Subcutaneous abdominal adipose tissue (tissue), 5 donors: ENCODE measurements around the gene ZNF668.

Source experiments
- H3K27ac ChIP-seq: one replicate; pipeline ENCODE4 v1.7.0; 2013; ENCODE audit warnings: low read depth, mild to moderate bottlenecking, inconsistent platforms, low read length, moderate library complexity
- H3K27me3 ChIP-seq, 5 donors: one replicate each; pipeline ENCODE4 v1.7.0; 2013; ENCODE audit warnings: low read length in 5 of 5, inconsistent platforms in 1 of 5; ENCODE audit not compliant: control insufficient read depth in 5 of 5, insufficient read depth in 4 of 5
- H3K36me3 ChIP-seq, 5 donors: one replicate each; pipeline ENCODE4 v1.7.0; 2013; ENCODE audit warnings: low read length in 5 of 5; ENCODE audit not compliant: control insufficient read depth in 5 of 5, insufficient read depth in 5 of 5
- H3K4me1 ChIP-seq, 5 donors: one replicate each; pipeline ENCODE4 v1.7.0; 2013; ENCODE audit warnings: low read length in 5 of 5, mild to moderate bottlenecking in 3 of 5, moderate library complexity in 1 of 5; ENCODE audit not compliant: control insufficient read depth in 5 of 5, insufficient read depth in 5 of 5
- H3K4me3 ChIP-seq, 5 donors: one replicate each; pipeline ENCODE4 v1.7.0; 2013; ENCODE audit warnings: low read length in 5 of 5, low read depth in 1 of 5
- H3K9ac ChIP-seq, 5 donors: one replicate each; pipeline ENCODE4 v1.7.0; 2013; ENCODE audit warnings: low read length in 5 of 5, mild to moderate bottlenecking in 4 of 5, moderate library complexity in 3 of 5
- H3K9me3 ChIP-seq, 5 donors: one replicate each; pipeline ENCODE4 v1.7.0; 2013; ENCODE audit warnings: low read length in 5 of 5; ENCODE audit not compliant: control insufficient read depth in 5 of 5
- donor health status: healthy.
- donor health status: healthy.
- donor health status: healthy.
- donor health status: healthy.
- donor health status: healthy.

The ZNF668 gene

DNA sequence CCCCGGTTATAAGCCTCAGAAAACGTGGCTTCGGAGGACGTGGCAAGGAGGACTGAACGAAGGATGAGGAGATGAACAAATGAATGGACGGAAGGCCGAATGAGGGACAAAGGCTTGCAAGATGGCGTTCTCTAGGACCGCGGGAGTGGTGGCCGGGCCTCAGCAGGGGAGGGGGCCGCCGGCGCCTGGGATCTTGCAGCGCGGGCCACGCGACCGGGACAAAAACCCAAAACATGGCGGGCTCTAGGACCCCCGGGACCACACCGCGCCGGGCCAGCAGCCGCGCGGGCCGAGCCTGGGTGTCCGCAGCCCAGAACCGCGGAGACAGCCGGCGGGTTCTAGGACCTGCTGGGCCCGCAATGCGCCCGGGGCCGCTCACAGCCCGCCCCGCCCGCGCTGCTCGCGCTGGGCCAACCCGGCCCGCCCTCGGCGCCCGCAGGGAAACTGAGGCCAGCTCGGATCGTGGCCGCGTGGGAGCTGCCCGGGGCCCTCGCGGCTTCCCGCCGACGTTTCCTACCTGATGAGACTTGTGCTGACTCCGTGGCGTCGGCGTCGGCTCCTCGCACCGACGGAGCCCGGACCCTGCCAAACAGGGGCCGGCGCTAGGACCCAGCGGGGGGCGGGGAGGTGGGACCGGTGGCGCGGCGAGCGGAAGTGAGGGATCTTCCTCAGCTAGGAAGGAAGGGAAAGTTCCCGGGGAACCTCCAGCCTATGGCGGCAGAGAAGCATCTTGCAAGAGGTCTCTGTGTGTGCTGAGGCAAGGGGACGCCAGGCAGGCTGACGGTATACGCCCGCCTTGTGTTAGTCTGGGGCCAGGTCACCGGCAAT is 684 bp downstream of the ZNF668 start:
- Histone ChIP-seq H3K9me3 (no peaks in the 10 kb centered on the region), H3K9ac (peak overlapping the region; percentile 29 to 96 (median 89)), H3K36me3 (peaks cover 0 to 24% (median 23%) of the 10 kb centered on the region in 5 donors), H3K27me3 (no peaks in the 10 kb centered on the region), H3K4me1 (peaks cover 9 to 33% (median 25%) of the 10 kb centered on the region in 5 donors), H3K27ac (peak overlapping the region; percentile 90), H3K4me3 (peak overlapping the region; percentile 88 to 100 (median 99))

DNA sequence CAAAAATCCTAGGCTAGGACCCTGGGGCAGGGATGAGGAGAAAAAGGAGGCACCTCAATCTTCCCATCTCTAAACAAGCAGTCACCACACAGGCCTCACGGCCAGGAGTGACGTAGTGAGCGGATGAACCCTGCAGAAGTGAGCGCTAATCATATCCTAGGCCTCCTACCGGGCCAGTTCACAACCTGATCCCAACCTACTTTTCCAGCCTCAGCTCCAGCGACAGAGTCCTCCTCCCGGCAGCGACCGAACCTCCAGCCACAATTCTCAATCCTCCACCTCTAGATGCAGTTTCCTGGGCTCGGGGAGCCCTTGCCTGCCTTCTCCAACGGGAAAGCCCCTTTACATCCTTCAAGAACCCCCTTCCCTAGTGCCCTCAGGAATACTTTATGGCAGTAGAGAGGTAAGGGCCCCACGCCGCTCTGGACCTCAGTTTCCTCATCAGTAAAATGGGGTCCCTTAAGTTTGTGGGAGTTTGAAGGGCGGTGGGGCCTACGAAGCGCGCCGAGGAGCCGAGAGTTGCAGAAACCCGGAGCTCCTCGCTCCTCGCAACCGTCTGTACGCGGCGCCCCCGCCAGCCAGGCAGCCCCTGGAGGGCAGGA is 1.4 kb downstream of the ZNF668 start:
- H3K9ac ChIP-seq: peak overlapping the region; percentile 29 to 96 (median 89)
- H3K4me1 ChIP-seq: peaks cover 9 to 33% (median 25%) of the 10 kb centered on the region in 5 donors
- peak overlapping the region; percentile 90 for H3K27ac ChIP-seq
- H3K36me3 ChIP-seq: peaks cover 0 to 17% (median 16%) of the 10 kb centered on the region in 5 donors
- no peaks in the 10 kb centered on the region for H3K27me3 ChIP-seq
- peak overlapping the region; percentile 78 to 100 (median 99) for H3K4me3 ChIP-seq
- no peaks in the 10 kb centered on the region for H3K9me3 ChIP-seq

DNA sequence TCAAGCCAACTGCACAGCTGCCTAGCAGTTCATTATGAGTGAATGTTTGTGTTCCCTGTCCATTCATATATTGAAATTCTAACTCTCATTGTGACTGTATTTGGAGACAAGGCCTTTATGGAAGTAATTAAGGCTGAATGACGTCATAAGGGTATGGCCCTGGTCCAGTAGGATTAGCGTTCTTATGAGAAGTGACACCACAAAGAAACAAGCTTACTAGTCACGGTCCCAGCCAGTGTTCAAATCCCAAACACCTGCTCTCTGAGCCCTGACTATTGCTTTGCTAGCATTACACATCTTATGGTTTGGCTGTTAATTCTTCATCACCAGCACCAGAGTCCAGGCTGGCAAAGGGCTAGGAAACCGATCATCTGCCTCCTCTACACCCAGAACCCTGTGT is 2.2 kb downstream of the ZNF668 start:
- Histone ChIP-seq H3K36me3 (peaks cover 0 to 9% (median 9%) of the 10 kb centered on the region in 5 donors), H3K4me1 (peaks cover 9 to 33% (median 25%) of the 10 kb centered on the region in 5 donors), H3K27ac (peak overlapping the region; percentile 90), H3K9ac (peak overlapping the region in 3 of 5 donors; percentile 78 to 96 (median 89)), H3K4me3 (peak overlapping the region; percentile 78 to 100 (median 99)), H3K27me3 (no peaks in the 10 kb centered on the region), H3K9me3 (no peaks in the 10 kb centered on the region)

DNA sequence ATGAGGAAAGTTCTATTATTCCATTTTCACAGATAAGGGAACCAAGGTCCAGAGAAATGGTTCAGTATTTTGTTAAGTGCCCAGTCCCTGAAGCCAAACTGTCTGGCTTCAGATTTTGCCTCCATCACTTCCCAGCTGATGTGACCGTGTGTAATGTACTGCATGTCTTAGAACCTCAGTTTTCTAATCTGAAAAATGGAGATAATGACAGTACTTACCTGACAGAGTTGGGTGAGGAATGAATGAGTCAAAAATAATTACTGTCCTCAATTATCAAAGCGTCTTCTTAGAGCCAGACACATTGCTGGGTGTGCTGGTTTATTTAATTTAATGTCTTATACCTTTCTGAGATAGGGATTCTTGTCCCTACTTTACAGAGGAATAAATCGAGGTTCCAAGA is 6.7 kb downstream of the ZNF668 start:
- Histone ChIP-seq H3K9ac (no peak overlapping the region), H3K27ac (no peak overlapping the region), H3K27me3 (no peaks in the 10 kb centered on the region), H3K4me3 (no peak overlapping the region), H3K4me1 (peaks cover 12 to 32% (median 28%) of the 10 kb centered on the region in 5 donors), H3K36me3 (peaks cover 0 to 10% (median 7%) of the 10 kb centered on the region in 5 donors), H3K9me3 (no peaks in the 10 kb centered on the region)

DNA sequence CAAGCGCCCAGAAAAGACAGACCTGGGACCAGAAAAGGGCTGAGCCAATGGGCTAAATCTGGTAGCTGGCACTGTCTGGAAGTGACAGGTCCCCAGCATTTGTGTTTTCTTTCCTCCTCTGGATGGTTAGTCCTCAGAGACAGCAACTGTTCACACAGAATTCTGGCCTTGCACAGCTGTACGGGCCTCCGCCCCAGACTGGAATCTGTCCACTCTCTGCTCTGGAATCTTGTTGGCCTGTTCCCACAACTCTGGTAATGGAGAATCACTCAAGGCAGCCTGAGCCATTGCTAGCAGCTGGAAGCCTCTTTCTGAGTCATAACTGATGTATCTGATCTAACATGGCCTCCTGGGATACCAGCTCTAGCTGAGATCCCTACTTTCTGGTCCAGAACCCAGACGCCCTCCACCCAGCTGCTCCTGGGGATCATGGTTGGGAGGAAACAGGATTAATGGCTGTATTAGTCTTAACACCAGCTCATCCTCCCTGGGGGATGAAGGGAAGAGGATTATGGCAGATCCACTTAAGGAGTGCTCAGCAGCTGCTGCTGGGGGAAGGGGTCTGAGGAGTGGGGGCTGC is 9.1 kb downstream of the ZNF668 start:
- peaks cover 0 to 28% (median 23%) of the 10 kb centered on the region in 5 donors for H3K36me3 ChIP-seq
- H3K9ac ChIP-seq: peak overlapping the region in 2 of 5 donors; percentile 4 to 18
- peak overlapping the region; percentile 84 for H3K27ac ChIP-seq
- no peaks in the 10 kb centered on the region for H3K9me3 ChIP-seq
- peak overlapping the region in 1 of 5 donors; percentile 32 for H3K4me3 ChIP-seq
- peaks cover 6 to 23% (median 18%) of the 10 kb centered on the region in 5 donors for H3K4me1 ChIP-seq
- no peaks in the 10 kb centered on the region for H3K27me3 ChIP-seq

DNA sequence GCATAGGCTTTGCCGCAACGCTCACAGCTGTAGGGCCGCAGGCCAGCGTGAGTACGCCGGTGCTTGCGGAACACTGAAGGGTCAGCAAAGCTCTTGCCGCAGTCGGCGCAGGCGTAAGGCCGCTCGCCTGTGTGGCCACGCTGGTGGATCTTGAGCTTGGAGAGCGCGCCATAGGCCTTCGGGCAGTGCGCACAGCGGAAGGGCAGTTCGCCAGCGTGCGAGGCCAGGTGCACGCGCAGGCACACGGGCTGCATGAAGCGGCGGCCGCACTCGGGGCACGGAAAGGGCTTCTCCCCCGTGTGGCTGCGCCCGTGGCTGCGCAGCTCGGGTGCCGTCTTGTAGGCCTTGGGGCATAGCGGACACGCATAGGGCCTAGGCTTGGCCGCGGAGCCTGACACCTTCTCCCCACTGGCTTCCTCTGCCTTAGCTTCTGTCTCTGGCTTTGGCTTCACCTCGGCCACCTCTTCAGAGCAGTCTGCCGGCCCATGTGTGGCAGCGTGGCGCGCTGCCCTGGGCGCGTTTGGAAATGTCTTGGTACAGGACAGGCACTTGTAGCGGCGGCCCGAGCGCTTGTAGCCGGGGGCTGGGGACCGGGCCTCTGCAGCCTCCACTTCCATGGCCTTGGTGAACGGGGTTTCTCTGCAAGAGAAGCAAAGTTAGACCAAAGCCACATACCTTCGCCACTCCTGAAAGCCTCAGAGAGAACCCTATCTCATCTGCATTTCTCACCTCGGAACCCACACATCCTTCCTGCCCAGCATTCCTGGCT is 10.0 kb downstream of the ZNF668 start:
- H3K9ac ChIP-seq: peak overlapping the region in 1 of 5 donors; percentile 18

DNA sequence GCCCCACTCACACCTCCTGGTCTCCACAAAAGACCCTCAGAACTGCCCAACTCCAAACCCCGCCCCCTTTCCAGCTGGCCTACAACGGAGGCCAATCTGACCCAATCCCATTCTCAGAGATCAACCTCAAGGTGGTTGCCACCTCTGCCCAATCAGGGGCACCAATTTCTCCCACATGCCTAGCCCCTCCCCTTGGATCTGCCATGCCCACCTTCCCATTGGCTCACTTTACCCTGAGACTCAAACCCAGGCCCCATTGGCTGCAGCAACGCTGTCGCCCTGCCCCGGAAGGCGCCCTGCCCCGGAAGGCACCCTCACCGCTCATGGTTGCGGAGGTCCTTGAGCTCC is 10.6 kb downstream of the ZNF668 start:
- Histone ChIP-seq H3K4me1 (peaks cover 6 to 23% (median 18%) of the 10 kb centered on the region in 5 donors), H3K27ac (no peak overlapping the region), H3K36me3 (peaks cover 0 to 28% (median 23%) of the 10 kb centered on the region in 5 donors), H3K4me3 (no peak overlapping the region), H3K9ac (no peak overlapping the region), H3K9me3 (no peaks in the 10 kb centered on the region), H3K27me3 (no peaks in the 10 kb centered on the region)

More for the DNA sequence above, 10.0 kb downstream of the ZNF668 start:
- peak overlapping the region; percentile 84 for H3K27ac ChIP-seq
- no peak overlapping the region for H3K4me3 ChIP-seq
- peaks cover 0 to 28% (median 23%) of the 10 kb centered on the region in 5 donors for H3K36me3 ChIP-seq
- no peaks in the 10 kb centered on the region for H3K9me3 ChIP-seq
- H3K27me3 ChIP-seq: no peaks in the 10 kb centered on the region
- H3K4me1 ChIP-seq: peaks cover 6 to 23% (median 18%) of the 10 kb centered on the region in 5 donors

DNA sequence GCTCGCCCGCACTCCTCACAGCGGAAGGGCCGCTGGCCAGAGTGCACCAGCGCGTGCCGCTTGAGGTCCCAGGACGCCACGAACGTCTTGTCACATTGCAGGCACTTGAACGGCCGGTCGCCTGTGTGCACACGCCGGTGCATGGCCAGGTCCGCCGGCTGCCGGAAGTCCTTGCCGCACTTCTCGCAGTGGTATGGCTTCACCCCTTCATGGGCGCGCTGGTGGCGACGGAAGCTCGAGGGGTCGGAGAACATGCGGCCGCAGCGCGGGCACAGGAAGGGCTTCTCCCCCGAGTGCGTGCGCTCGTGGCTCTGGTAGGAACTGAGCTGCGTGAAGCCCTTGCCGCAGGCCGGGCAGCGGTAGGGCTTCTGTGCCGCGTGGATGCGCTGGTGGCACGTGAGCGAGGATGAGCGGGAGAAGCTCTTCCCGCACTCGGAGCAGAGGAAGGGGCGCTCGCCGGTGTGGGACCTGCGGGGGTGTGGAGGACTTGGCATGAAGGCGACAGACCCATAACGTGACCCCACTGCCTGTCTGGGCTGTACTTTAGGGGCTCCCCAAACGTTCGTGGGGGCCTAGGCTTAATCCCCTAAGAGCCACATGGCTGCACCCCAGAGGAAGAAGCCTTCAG is 12.1 kb downstream of the ZNF668 start:
- peaks cover 0 to 28% (median 24%) of the 10 kb centered on the region in 5 donors for H3K36me3 ChIP-seq
- peaks cover 6 to 23% (median 18%) of the 10 kb centered on the region in 5 donors for H3K4me1 ChIP-seq
- no peak overlapping the region for H3K27ac ChIP-seq
- H3K27me3 ChIP-seq: no peaks in the 10 kb centered on the region
- H3K9me3 ChIP-seq: no peaks in the 10 kb centered on the region
- no peak overlapping the region for H3K4me3 ChIP-seq
- no peak overlapping the region for H3K9ac ChIP-seq

DNA sequence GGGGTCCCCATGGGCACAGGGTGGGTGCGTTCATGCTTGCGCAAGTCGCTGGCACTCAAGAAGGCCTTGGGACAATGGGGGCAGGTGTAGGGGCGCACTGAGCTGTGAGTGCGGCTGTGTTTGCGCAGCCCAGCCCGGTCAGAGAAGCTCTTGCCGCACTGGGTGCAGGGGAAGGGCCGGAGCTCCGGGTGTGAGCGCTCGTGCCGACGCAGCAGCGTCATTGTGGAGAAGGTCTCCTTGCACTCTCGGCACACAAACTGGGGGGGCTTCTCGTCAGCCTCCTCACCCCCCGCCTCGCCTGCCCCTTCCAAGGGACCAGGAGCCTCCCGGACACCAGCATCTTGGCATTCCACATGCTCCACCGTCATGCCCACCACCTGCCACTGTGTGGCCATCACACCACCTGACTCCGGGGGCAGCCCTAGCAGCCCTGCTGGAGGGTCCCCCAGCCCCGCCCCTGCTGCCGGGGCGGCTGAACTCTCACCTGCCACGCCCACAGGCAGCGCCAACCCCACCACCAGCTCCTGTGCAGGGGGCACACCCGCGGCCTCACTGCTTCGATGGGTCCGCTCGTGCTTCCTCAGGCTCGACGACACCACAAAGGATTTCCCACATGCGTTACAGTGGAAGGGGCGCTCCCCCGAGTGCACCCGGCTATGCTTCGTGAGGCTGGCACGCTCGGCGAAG is 12.8 kb downstream of the ZNF668 start:
- Histone ChIP-seq H3K27ac (no peak overlapping the region), H3K4me3 (no peak overlapping the region), H3K4me1 (peaks cover 6 to 23% (median 18%) of the 10 kb centered on the region in 5 donors), H3K9ac (no peak overlapping the region), H3K36me3 (peaks cover 0 to 28% (median 24%) of the 10 kb centered on the region in 5 donors), H3K9me3 (no peaks in the 10 kb centered on the region), H3K27me3 (no peaks in the 10 kb centered on the region)
